Left colon (tissue), 2 donors: ENCODE measurements around the gene SOD3. TPM values are rescaled to one million over a fixed set of nuclear protein-coding genes. Genes with fewer than 3 reads are reported as not detected.

ENCODE experiments used
- ATAC-seq: fragments of 200-7000 bp; cut with Tn5 transposase; one replicate; pipeline ENCODE4 v1.9.1; 2020; ENCODE audit warnings: mild to moderate bottlenecking, moderate library complexity
- DNase-seq, 2 donors: peaks; one replicate each; pipeline ENCODE4 v3.0.0-alpha.2; 2020
- intact Hi-C, 2 donors: fragments of 100-400 bp; cut with DNase I in 1 of 2; cut with micrococcal nuclease in 1 of 2; formaldehyde crosslinking; loops; one replicate each; pipeline versions ENCODE4 v1.11.2 to v1.14.0; 2022; cut with DNase I, micrococcal nuclease
- total RNA-seq, 2 donors: library from RNA; stranded (reverse); fragmentation: NEBNext Ultra II Directional; extraction: Animal tissue kit (Norgen Biotek cat#: 25700); gene quantifications; one replicate each; pipeline ENCODE4 v1.2.1, GENCODE V29; 2021
- donor health status: DM: no; HTN: no; CAD: no.
- donor health status: DM: yes; HTN: yes; CAD: no.

SOD3 gene
- total RNA-seq, 2 donors from 2014 or later, result 28.2 to 40.9 TPM

- ATAC-seq, result no peak
- no peak for DNase-seq
- intact Hi-C loops, result no loop called here
Observed at GRCh38 chr4:24772061-24772705, 23.2 kb upstream of the SOD3 start.

GRCh38 chr4:24772952-24773351 lies 22.4 kb upstream of the SOD3 start:
- DNase-seq (no peak), ATAC-seq (no peak)
- intact Hi-C loops, result no loop called here

GRCh38 chr4:24774452-24774851 lies 20.9 kb upstream of the SOD3 start:
- DNase-seq (no peak), ATAC-seq (no peak)
- intact Hi-C loops, result no loop called here

GRCh38 chr4:24775032-24775605 lies 20.3 kb upstream of the SOD3 start:
- intact Hi-C loops, result no loop called here
- DNase-seq, result no peak
- no peak for ATAC-seq

- ATAC-seq (no peak), DNase-seq (no peak)
- intact Hi-C loops, result no loop called here
Observed at GRCh38 chr4:24775750-24776149, 19.6 kb upstream of the SOD3 start.

GRCh38 chr4:24777536-24778463 lies 17.6 kb upstream of the SOD3 start:
- DNase-seq (no peak), ATAC-seq (no peak)
- intact Hi-C loops, result no loop called here

GRCh38 chr4:24778464-24779225 lies 16.7 kb upstream of the SOD3 start:
- intact Hi-C loops, result no loop called here
- no peak for DNase-seq
- ATAC-seq, result no peak

- peak; percentile 77 for ATAC-seq
- no peak for DNase-seq
- intact Hi-C loops, result no loop called here
Observed at GRCh38 chr4:24780936-24781495, 14.4 kb upstream of the SOD3 start.

GRCh38 chr4:24781999-24782745 lies 13.2 kb upstream of the SOD3 start:
- DNase-seq (no peak), ATAC-seq (peak; percentile 91)
- intact Hi-C loops, result no loop called here

GRCh38 chr4:24783506-24783905 lies 11.9 kb upstream of the SOD3 start:
- DNase-seq (no peak), ATAC-seq (no peak)
- intact Hi-C loops, result no loop called here

GRCh38 chr4:24791043-24791442 lies 4.3 kb upstream of the SOD3 start:
- ATAC-seq, result no peak
- no peak for DNase-seq
- intact Hi-C loops, result no loop called here

GRCh38 chr4:24792552-24792951 lies 2.8 kb upstream of the SOD3 start:
- DNase-seq, result no peak
- intact Hi-C loops, result no loop called here
- peak; percentile 30 for ATAC-seq

- DNase-seq (no peak), ATAC-seq (peak; percentile 45)
- intact Hi-C loops, result no loop called here
Observed at GRCh38 chr4:24793219-24794005, 2.0 kb upstream of the SOD3 start.

- DNase-seq, result no peak
- intact Hi-C loops, result no loop called here
- ATAC-seq, result no peak
Observed at GRCh38 chr4:24794051-24794450, 1.3 kb upstream of the SOD3 start.

- no peak for ATAC-seq
- no peak for DNase-seq
- intact Hi-C loops, result no loop called here
Observed at GRCh38 chr4:24794480-24794879, 893 bp upstream of the SOD3 start.

- intact Hi-C loops, result no loop called here
- ATAC-seq (peak; percentile 24), DNase-seq (no peak)
Observed at GRCh38 chr4:24795666-24796381, 451 bp downstream of the SOD3 start.

- DNase-seq (no peak), ATAC-seq (no peak)
- intact Hi-C loops, result no loop called here
Observed at GRCh38 chr4:24796620-24797019, 1.2 kb downstream of the SOD3 start.
